Embryonic facial prominence (tissue), 1 donor: ENCODE measurements around the gene CMTR1.
"Not testable (repeated sequence)": the region's sequence is repeated elsewhere in the genome, so short reads cannot be mapped to it uniquely, and the experiment has no call there.

Experiments
- DNase-seq: peaks from one replicate; pipeline ENCODE4 v3.0.0-alpha.2; 2016; ENCODE audit errors: extremely low spot score

The CMTR1 gene

DNA sequence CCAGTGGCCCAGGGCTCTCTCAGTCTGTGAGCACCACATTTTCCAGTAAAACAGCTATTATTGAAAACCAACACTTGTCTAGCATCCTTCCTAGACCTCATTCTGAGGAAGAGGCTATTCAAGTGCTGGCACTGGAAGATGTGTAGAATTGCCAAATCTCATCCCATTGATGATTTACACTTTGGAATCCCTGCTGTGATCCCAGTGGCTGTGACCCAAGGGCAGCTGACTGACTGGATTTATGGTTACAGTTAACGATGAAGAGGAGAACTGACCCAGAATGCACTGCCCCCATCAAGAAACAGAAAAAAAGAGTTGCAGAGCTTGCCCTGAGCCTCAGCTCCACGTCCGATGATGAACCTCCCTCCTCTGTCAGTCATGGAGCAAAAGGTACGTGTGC is 2.4 kb downstream of the CMTR1 start:
- DNase-seq, result no peak

- DNase-seq, result no peak
These were observed 2.8 kb downstream of the CMTR1 start for GRCh38 chr6:37435816-37436215.

DNA sequence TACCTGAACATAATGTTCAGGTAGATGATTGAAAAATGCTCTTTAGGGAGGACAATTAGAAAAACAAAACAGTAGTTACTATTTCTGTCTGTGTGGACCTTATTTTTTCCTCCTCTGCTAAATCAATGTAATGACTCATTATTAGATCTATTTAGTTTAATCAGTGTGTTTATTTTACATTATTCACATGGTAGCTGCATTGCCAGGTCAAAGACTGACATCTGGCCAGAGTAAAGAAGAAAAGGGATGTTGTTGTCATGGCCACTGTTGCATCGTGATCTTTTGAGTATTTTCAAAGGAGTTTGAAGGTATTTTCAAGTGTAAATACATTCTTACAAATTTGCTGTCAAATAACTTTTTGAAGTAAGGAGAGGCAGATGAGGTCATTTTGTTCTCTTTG is 5.9 kb downstream of the CMTR1 start:
- no peak for DNase-seq

GRCh38 chr6:37441651-37442050 is 8.6 kb downstream of the CMTR1 start:
- no peak for DNase-seq

- no peak for DNase-seq
These were observed 9.6 kb downstream of the CMTR1 start for GRCh38 chr6:37442416-37443215.

GRCh38 chr6:37443216-37443542 is 10.2 kb downstream of the CMTR1 start:
- DNase-seq, result not testable (repeated sequence)

GRCh38 chr6:37449984-37450383 is 17.0 kb downstream of the CMTR1 start:
- no peak for DNase-seq

DNA sequence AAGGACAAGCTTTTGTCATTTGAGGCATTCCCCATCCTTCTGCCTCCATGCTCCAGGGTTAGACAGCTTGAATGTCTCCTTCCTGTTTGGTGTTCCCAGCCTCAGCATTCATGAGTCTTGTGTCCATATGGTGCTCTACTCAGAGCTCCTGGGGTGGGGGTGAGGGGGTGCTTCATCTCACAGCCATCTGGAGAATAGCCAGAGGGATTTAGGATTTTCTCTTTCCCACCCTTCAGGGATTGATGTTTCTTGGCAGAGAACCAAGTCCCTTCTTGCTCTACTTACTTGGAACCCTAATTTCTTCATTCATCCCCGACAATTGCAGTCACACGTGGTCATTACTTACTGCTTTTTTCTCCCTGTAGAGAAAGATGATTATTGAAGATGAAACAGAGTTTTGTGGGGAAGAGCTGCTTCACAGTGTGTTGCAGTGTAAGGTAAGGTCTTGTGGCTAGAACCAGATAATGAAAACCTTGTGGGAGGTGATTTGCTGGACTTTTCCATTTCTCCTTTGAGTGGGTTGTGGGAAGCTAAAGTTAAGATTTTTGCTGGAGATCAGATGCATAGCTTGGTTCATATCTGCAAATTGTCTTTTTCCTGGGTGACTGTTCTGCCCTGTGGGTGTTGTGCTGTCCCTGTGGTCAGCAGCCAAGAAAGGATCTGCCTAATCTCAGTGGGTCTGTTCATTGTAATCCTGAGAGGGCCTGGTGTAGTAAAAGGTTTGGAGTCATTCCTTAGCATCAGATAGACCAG is 18.6 kb downstream of the CMTR1 start:
- DNase-seq, result no peak

DNA sequence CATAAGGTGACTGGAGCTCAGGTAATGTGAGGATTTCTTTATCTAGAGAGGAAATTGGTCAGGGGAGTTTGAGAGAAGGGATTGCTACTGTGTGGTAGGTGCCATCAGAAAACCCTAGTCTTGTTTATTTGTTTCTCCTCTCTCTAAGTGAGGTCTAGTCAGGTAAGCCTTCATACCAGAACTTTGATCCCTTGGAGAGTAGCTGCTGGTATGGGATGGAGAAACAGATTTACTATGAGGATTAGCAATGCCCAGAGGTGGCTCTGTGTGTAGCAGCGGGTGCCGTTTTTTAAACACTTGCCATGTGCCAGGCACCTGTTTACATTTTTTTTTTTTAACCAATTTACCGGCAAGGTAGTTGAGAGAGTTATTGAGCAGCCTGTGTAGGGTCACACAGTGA is 19.5 kb downstream of the CMTR1 start:
- no peak for DNase-seq

DNA sequence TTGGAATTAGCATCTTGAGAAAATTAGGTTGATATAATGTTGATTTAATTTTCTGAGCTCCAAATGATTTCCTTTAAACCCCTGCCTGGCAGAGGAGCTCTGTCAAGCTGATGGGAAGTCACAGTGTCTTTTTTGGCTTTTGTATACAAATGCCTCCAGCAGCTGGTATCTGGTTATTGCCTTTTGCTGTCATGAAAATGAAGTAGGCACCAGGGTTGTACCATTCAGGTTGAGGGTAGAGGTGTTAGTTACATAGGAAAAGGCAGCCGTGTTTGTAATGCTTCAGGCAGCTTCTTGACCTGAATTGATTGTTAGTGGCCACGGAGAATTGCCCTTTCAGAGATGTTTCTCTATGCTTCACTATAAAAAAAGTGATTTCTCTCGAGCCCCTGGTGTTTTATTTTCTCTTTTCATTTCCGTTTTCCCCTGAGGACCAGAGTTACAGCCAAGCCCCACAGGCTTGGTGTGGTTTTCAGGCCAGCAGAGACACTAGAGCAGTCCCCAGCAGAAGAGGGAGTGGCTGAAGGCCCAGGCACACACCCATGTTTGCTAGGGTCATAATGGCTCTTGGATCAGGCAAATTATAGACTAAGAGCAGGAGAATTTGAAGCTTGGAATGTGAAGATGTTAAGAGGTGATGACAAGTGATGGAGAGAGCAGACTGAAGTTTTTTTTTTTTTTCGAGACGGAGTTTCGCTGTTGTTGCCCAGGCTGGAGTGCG is 21.6 kb downstream of the CMTR1 start:
- no peak for DNase-seq

DNA sequence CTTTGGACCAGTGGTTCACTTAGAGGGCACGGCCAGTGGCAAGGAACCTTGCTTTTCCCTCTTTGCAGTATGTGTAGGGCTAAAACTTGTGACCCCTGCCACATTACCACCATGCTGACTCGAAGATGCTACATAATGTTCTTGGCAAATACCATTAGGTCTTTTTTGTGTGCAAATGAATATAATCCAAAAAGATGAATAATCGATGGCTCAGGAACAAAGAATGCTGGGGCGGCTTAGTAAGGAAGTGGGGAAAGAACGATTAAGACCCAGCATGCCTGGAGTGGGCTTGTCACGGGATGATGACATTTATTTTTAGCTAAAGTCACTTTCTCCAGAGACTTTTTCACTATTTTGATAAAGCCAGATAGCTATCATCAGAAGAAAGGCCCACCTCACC is 23.1 kb downstream of the CMTR1 start:
- DNase-seq, result no peak

DNA sequence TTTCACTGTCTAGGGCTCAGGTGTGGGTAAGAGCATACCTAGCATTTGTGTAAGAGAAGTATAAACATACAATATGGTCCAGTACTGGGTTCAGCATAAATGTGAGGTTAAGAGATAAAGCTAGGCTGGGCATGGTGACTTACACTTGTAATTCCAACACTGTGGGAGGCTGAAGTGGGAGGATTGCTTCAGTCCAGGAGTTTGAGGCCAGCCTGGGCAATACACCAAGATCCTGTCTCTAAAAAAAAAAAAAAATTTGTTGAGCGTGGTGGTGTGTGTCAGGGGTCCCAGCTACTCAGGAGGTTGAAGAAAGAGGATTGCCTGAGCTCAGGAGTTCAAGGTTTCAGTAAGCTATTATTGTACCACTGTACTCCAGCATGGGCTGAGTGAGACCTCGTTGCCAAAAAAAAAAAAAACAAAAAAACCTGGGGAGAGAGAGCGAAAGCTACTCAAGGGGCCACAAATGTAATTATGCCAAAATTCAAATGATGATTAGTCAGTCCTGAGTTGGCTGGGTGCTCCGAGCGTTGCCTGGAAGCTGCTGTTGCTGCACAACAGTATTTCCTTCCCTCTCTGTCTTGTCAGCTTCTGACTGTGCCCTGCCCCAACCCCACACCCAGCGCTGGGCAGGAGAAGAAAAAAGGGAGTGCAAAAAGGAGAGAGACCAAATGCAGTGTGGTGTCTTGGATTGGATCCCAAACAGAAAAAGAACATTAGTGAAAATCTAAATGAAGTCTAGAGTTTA is 24.0 kb downstream of the CMTR1 start:
- DNase-seq, result no peak

DNA sequence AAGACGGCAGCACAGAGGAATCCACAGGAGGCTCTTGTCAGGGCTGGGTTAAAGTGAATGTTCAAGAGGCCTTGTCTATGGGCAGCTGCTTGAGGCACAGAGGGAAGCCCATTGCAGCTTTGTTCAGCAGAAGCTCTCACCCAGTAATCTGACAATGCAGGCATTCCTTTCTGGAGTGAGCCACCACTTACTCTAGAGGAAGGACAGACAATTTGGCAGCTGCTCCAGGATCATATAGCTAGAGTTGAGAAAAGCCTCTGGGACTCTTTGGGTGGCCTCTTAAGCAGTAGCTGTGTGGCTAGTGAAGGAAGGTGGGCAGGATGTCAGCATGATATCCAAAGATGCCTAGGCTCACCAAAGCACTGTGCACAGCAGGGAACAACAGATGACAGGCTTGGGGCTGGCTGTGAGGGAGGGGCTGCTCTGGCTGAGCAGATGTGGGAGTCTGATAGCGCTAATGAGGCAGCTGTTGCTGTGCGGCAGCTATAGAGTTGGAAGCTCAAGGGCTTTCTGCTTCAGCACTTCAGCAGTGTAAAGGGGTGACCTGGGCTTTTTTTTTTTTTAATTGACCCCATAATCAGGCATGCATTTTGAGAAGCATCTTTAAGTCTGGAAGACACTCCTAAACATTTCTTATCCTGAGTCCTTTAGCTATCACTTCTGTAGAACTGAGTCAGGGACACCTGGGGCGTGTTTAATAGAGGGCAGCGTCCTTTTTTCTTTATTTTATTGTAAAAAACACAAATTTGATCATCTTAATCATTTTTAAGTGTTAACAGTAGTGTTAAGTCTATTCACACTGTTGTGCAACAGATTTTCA is 27.2 kb downstream of the CMTR1 start:
- DNase-seq, result no peak

DNA sequence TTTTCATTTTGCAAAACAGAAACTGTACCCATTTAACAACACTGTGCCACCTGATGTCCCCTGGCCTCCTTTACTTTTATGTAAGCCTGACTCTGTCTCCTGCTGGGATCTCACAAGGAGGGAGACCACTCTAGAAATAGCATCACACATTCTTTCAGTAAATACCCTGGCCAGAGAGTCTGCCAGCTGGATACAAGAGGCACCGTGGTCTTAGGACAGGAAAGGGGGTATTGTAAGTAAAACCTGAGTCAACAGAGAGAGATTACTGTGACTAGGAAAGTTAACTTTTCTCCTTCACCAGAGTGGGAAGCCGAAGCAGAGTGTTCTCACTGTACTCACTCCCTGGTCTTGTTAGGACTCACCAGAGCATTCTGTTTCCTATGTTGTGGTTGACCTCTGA is 27.8 kb downstream of the CMTR1 start:
- DNase-seq, result no peak

DNA sequence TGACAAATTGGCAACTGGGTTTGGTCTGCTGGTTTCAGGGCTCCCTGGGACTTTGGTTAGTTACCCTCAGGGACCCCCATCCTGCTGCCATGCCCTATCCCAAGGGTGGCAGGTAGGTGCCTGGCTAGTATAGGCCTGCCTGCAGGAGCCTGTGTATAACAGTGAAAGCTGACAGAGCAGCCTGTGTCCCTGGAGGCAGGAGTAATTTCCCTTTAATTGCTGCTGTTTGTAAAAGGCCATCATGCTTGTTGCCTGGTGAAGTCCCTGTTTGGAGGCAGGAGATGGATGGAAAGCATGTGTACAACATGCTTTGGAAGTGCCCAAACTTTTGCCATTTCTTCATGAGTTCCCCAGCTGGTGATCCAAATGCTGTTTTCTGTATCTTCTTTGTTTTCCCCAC is 30.1 kb downstream of the CMTR1 start:
- no peak for DNase-seq

DNA sequence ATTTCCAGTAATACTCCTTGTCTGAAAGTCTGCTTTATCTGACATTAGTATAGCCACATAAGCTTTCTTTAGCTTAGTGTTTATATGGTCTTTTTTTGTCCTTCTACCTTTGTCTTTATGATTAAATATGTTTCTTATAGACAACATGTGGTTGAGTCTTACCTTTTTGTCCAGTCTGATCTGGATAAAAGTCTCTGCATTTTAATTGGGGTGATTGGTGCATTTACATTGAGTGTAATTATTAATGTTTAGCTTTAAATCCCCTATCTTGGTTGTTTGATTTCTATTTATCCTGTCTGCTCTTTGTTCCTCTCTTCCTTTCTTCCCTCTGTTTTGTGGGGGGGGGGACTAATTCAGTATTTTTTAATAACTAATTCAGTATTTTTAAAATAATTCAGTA is 34.7 kb downstream of the CMTR1 start:
- no peak for DNase-seq

- DNase-seq, result no peak
These were observed 40.5 kb downstream of the CMTR1 start for GRCh38 chr6:37473364-37474095.

GRCh38 chr6:37474316-37474715 is 41.3 kb downstream of the CMTR1 start:
- no peak for DNase-seq

- DNase-seq, result no peak
These were observed 44.2 kb downstream of the CMTR1 start for GRCh38 chr6:37477191-37477590.

- DNase-seq, result no peak
These were observed 44.8 kb downstream of the CMTR1 start for GRCh38 chr6:37477656-37478435.
